ENCODE results near the gene ATMIN. TPM values are rescaled to one million over a fixed set of nuclear protein-coding genes. Genes with fewer than 3 reads are reported as not detected.

The ATMIN gene
- polyA plus RNA-seq, 1 of the 3 experiments (the other 2 are of a cell fraction) = 15.3 TPM

DNA sequence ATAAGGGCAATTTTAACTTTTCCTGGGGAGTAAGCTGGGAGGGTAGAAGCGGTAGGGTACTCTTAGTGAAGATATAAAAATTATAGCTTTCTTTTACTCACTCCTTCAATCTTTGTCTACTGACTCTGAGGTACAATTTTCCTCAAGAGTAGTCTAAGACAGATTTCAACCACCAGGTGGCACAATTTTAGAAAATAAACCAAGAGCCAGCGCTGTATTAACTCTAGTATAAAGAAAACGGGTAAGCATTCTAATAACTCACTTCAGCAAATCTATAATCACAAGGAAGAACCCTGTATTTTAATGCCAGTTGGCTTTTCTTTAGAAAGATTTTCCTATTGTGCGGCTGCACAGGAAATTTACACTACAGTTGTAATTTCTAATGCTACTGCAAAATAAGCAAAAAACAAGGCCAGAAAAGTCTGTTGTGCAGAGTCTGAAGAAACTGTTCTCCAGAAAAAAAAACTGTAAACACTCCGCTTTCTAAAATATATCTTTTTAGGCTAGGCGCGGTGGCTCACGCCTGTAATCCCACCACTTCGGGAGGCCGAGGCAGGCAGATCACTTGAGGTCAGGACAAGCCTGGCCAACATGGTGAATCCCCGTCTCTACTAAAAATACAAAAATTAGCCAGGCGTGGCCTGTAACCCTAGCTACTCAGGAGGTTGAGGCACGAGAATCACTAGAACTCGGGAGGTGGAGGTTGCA lies 30.8 kb upstream of the ATMIN start:
- POLR2A ChIA-PET = no interaction called here
- no peaks in the 10 kb centered on the region for H3K27me3 ChIP-seq (ENCODE audit: insufficient read depth)
- peaks cover 0 to 15% of the 10 kb centered on the region in 2 experiments; a peak in 2 of 4 replicates for H3K4me1 ChIP-seq (ENCODE audit: control insufficient read depth in 1 of 2, insufficient read depth in 2 of 2, low read depth in 1 of 2, low read length in 1 of 2)
- 46% methylated on average over 14 of the region's 14 CpGs for WGBS (ENCODE audit: low lambda C conversion rate)
- H3K79me2 ChIP-seq (ENCODE audit: insufficient read depth) = peaks cover 93% of the 10 kb centered on the region
- H3F3A ChIP-seq (replicated peaks; ENCODE audit: insufficient read depth) = peaks cover 6% of the 10 kb centered on the region
- TF ChIP-seq SMC3 (IDR thresholded peaks at IDR 0.05; ENCODE audit: low read depth, low read length) (peak; percentile 40; the same call in 1 of the 2 replicates), FOXJ3 (CRISPR knock-in tag; IDR thresholded peaks at IDR 0.05) (no peak), SIN3A (IDR thresholded peaks at IDR 0.05; ENCODE audit: borderline replicate concordance, low read depth, low read length) (no peak), TCF12 (IDR thresholded peaks at IDR 0.05) (no peak), FOSL2 (IDR thresholded peaks at IDR 0.05; ENCODE audit: borderline replicate concordance, low read depth) (no peak), RAD21 (IDR thresholded peaks at IDR 0.05; ENCODE audit: low read length) (peak; percentile 44; the same call in 1 of the 2 replicates)
- TF ChIP-seq, protein P1, sequence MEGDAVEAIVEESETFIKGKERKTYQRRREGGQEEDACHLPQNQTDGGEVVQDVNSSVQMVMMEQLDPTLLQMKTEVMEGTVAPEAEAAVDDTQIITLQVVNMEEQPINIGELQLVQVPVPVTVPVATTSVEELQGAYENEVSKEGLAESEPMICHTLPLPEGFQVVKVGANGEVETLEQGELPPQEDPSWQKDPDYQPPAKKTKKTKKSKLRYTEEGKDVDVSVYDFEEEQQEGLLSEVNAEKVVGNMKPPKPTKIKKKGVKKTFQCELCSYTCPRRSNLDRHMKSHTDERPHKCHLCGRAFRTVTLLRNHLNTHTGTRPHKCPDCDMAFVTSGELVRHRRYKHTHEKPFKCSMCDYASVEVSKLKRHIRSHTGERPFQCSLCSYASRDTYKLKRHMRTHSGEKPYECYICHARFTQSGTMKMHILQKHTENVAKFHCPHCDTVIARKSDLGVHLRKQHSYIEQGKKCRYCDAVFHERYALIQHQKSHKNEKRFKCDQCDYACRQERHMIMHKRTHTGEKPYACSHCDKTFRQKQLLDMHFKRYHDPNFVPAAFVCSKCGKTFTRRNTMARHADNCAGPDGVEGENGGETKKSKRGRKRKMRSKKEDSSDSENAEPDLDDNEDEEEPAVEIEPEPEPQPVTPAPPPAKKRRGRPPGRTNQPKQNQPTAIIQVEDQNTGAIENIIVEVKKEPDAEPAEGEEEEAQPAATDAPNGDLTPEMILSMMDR (IDR thresholded peaks at IDR 0.05) = peak; percentile 79
- CTCF ChIA-PET = interaction anchor here (0.6 to 3.9 kb wide), 22 partner anchors 8 to 735 kb away, joined by 3 to 46 read pairs (median 6); partner anchors contain the start of gene ATMIN
- peak overlapping the region in 1 of 2 experiments; percentile 24; a peak in 2 of 4 replicates for H3K27ac ChIP-seq (ENCODE audit: low read depth in 2 of 2, low read length in 1 of 2)
- peaks cover 34% of the 10 kb centered on the region; the same call in 1 of the 2 replicates for H4K20me1 ChIP-seq (ENCODE audit: insufficient read depth)
- H3K4me2 ChIP-seq = peak overlapping the region; percentile 86
- peak overlapping the region in 1 of 2 experiments; percentile 50; a peak in 2 of 4 replicates for H3K4me3 ChIP-seq (ENCODE audit: low read depth in 2 of 2, low read length in 1 of 2)
- H3K9me2 ChIP-seq = no peaks in the 10 kb centered on the region
- peaks cover 0 to 4% of the 10 kb centered on the region in 2 experiments for H3K36me3 ChIP-seq (replicated peaks in 1 of 2; ENCODE audit: control insufficient read depth in 1 of 2, insufficient read depth in 2 of 2, low read length in 1 of 2)
- peak overlapping the region; percentile 20; the same call in 1 of the 2 replicates for H3K9ac ChIP-seq
- peak; percentile 21 for DNase-seq
- no peak overlapping the region; the same call in 1 of the 2 replicates for H2AFZ ChIP-seq (ENCODE audit: low read depth)
- no peaks in the 10 kb centered on the region for H3K9me3 ChIP-seq

DNA sequence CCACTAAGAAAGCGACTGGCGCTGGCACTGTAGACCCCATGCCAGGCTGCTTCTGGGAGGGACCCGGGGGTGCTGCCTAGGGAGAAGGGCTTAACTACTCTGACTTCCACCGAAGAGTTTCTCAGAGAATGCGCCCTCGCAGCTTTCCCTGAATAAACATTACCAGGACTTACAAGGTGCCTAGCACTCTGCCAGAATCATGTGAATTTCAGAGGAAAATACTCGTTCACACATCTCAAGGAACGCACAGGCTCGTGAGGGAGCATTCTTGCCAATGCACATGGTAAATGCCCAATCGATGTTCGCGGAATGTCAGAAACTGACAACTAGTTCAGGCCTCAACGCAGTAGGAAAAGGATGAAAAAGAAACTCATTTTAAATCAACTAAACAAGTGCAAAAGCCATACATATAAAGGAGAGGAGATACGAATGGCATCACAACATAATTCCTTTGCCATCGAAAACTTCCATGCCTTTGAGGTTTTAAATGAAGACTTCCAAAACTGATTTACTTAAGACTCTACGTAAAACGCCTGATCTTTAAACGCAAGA lies 30.0 kb upstream of the ATMIN start:
- CTCF ChIA-PET = interaction anchor here (1.8 to 3.9 kb wide), 6 partner anchors 12 to 732 kb away, joined by 6 to 46 read pairs (median 17); partner anchors contain the start of gene ATMIN
- TF ChIP-seq, protein P2, sequence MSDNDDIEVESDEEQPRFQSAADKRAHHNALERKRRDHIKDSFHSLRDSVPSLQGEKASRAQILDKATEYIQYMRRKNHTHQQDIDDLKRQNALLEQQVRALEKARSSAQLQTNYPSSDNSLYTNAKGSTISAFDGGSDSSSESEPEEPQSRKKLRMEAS (IDR thresholded peaks at IDR 0.05; ENCODE audit: low read depth) = peak; percentile 10; the same call in 1 of the 2 replicates
- TF ChIP-seq YY1 (IDR thresholded peaks at IDR 0.05; ENCODE audit: low read depth) = no peak
- Histone ChIP-seq H3K4me2 (peak overlapping the region; percentile 86), H3K27me3 (ENCODE audit: insufficient read depth) (no peaks in the 10 kb centered on the region), H3K4me3 (ENCODE audit: low read depth in 2 of 2, low read length in 1 of 2) (peak overlapping the region; percentile 94 to 97), H3K79me2 (ENCODE audit: insufficient read depth) (peaks cover 93% of the 10 kb centered on the region), H3K9me3 (no peaks in the 10 kb centered on the region), H3K27ac (ENCODE audit: low read depth in 2 of 2, low read length in 1 of 2) (peak overlapping the region in 1 of 2 experiments; percentile 95; a peak in 3 of 4 replicates), H3K9me2 (no peaks in the 10 kb centered on the region), H3F3A (replicated peaks; ENCODE audit: insufficient read depth) (peaks cover 6% of the 10 kb centered on the region), H2AFZ (ENCODE audit: low read depth) (peak overlapping the region; percentile 88), H4K20me1 (ENCODE audit: insufficient read depth) (peaks cover 31% of the 10 kb centered on the region; the same call in 1 of the 2 replicates), H3K9ac (peak overlapping the region; percentile 96), H3K4me1 (ENCODE audit: control insufficient read depth in 1 of 2, insufficient read depth in 2 of 2, low read depth in 1 of 2, low read length in 1 of 2) (peaks cover 0 to 15% of the 10 kb centered on the region in 2 experiments; a peak in 2 of 4 replicates), H3K36me3 (replicated peaks in 1 of 2; ENCODE audit: control insufficient read depth in 1 of 2, insufficient read depth in 2 of 2, low read length in 1 of 2) (peaks cover 0 to 3% of the 10 kb centered on the region in 2 experiments)
- DNase-seq = no peak
- POLR2A ChIA-PET = no interaction called here
- WGBS (ENCODE audit: low lambda C conversion rate) = 27% methylated on average over 18 of the region's 18 CpGs

All from SK-N-SH (cell line).